Transverse colon (tissue), 4 donors: ENCODE measurements around the gene ZNF207. TPM values are rescaled to one million over a fixed set of nuclear protein-coding genes. Genes with fewer than 3 reads are reported as not detected.
A peak's percentile ranks its signal among the peaks of the same experiment; 100 is the strongest.

Experiments used
- DNase-seq: peaks from one replicate; pipeline ENCODE4 v3.0.0-alpha.2; 2019
- H3K27ac ChIP-seq, 4 donors: fragments of 200-600 bp; sonication (generic); 2 replicates each; pipeline ENCODE4 v1.5.1; 2016 to 2018; ENCODE audit warnings: inconsistent platforms in 4 of 4
- H3K27me3 ChIP-seq: fragments of 200-600 bp; sonication (generic); 2 replicates; pipeline ENCODE4 v1.5.1; 2017; ENCODE audit warnings: inconsistent platforms
- H3K36me3 ChIP-seq, 4 donors: fragments of 200-600 bp; sonication (generic); 2 replicates each; pipeline ENCODE4 v1.5.1; 2017 to 2019; ENCODE audit warnings: inconsistent platforms in 4 of 4
- H3K4me1 ChIP-seq, 4 donors: fragments of 200-600 bp; sonication (generic); 2 replicates each; pipeline ENCODE4 v1.5.1; 2017 to 2020; ENCODE audit warnings: inconsistent platforms in 4 of 4
- H3K4me3 ChIP-seq, 4 donors: fragments of 200-600 bp; sonication (generic); 1 replicate in 1 of 4; 2 replicates in 3 of 4; pipeline versions ENCODE4 v1.5.1 to v1.6.1; 2017 to 2019; ENCODE audit warnings: inconsistent platforms in 4 of 4
- H3K9me3 ChIP-seq, 2 donors: fragments of 200-600 bp; sonication (generic); 2 replicates each; pipeline ENCODE4 v1.5.1; 2017 to 2019; ENCODE audit warnings: inconsistent platforms in 2 of 2
- EP300 ChIP-seq: sonication (generic); formaldehyde crosslinking; IDR thresholded peaks from one replicate; pipeline ENCODE4 v1.6.1; 2017; ENCODE audit warnings: antibody characterized with exemption, low read depth
- POLR2A ChIP-seq: fragments of 450-650 bp; IDR thresholded peaks from one replicate; pipeline ENCODE4 v1.6.1; 2016; ENCODE audit warnings: antibody characterized with exemption, mild to moderate bottlenecking, moderate library complexity
- POLR2AphosphoS5 ChIP-seq, 3 donors: sonication (generic); formaldehyde crosslinking; IDR thresholded peaks; one replicate each; pipeline ENCODE4 v1.6.1; 2016; ENCODE audit warnings: antibody characterized with exemption in 3 of 3
- WGBS, 2 donors: methylation state at CpG; one replicate each; pipeline ENCODE4 v1.1.5; 2018; ENCODE audit warnings: low coverage in 1 of 2; 5-methylcytosine and 5-hydroxymethylcytosine counted together
- in situ Hi-C, 4 donors: fragments of 200-750 bp; cut with MboI; loops; one replicate each; pipeline versions ENCODE4 v1.15.0 to v1.15.1; 2017; ENCODE audit warnings: low sequenced_read_pairs in 3 of 4, low pct_ligation_motif_present in 1 of 4, low pct_unique_long_range_greater_than_20kb in 1 of 4
- intact Hi-C: fragments of 100-400 bp; cut with DNase I; formaldehyde crosslinking; loops from one replicate; pipeline ENCODE4 v1.15.1; 2023; ENCODE audit warnings: low total_unique reads
- total RNA-seq, 4 donors: library from RNA; depleted of rRNA; stranded (reverse); fragments of >200 nt; gene quantifications; one replicate each; pipeline ENCODE4 v1.1.0, GENCODE V29; 2016
- TF ChIP-seq, protein P1 (sequence below), 5 experiments: fragments of 200-600 bp in 3 of 5; fragments of 450-650 bp in 2 of 5; sonication (generic) in 3 of 5; IDR thresholded peaks; 1 replicate in 2 of 5; 2 replicates in 3 of 5; pipeline ENCODE4 v1.5.1; 2016 to 2017; ENCODE audit warnings: antibody characterized with exemption in 5 of 5, inconsistent platforms in 3 of 5, mild to moderate bottlenecking in 2 of 5, moderate library complexity in 1 of 5

The ZNF207 gene
- total RNA-seq, 4 donors from 2014 or later = 78.9 to 203 (median 139) TPM

DNA sequence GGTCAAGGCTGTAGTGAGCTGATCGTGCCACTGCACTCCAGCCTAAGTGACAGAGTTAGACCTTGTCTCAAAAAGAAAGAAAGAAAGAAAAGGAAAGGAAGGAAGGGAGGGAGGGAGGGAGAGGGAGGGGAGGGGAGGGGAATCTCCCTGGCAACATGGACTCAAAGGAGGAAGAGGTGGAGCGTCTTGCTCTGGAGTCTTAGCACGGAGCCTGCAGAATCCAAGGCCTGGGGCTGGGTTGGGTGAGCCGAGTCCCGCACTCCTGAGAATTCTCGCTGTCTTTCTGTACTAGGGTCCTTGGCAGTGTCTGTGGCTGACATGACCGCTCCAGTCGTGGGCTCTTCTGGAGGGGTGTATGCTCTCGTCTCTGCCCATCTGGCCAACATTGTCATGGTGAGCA is 44.9 kb upstream of the ZNF207 start:
- no peak for DNase-seq
- no peaks in the 10 kb centered on the region for H3K36me3 ChIP-seq
- TF ChIP-seq POLR2A (no peak), EP300 (no peak), POLR2AphosphoS5 (IDR thresholded peaks at IDR 0.05) (no peak)
- TF ChIP-seq, protein P1, sequence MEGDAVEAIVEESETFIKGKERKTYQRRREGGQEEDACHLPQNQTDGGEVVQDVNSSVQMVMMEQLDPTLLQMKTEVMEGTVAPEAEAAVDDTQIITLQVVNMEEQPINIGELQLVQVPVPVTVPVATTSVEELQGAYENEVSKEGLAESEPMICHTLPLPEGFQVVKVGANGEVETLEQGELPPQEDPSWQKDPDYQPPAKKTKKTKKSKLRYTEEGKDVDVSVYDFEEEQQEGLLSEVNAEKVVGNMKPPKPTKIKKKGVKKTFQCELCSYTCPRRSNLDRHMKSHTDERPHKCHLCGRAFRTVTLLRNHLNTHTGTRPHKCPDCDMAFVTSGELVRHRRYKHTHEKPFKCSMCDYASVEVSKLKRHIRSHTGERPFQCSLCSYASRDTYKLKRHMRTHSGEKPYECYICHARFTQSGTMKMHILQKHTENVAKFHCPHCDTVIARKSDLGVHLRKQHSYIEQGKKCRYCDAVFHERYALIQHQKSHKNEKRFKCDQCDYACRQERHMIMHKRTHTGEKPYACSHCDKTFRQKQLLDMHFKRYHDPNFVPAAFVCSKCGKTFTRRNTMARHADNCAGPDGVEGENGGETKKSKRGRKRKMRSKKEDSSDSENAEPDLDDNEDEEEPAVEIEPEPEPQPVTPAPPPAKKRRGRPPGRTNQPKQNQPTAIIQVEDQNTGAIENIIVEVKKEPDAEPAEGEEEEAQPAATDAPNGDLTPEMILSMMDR (IDR thresholded peaks at IDR 0.05) = no peak
- H3K27ac ChIP-seq = no peak overlapping the region
- WGBS, 2 donors = 80 to 100% methylated on average over 1 to 9 of the region's 9 CpGs
- intact Hi-C loops (no loop called here), in situ Hi-C loops (no loop called here)
- no peaks in the 10 kb centered on the region for H3K9me3 ChIP-seq
- no peaks in the 10 kb centered on the region for H3K4me1 ChIP-seq
- H3K4me3 ChIP-seq = no peak overlapping the region
- H3K27me3 ChIP-seq = no peaks in the 10 kb centered on the region

GRCh38 chr17:32307658-32308057 is 42.3 kb upstream of the ZNF207 start:
- in situ Hi-C loops (no loop called here), intact Hi-C loops (no loop called here)
- peaks cover 0 to 6% (median 0%) of the 10 kb centered on the region in 4 donors for H3K4me1 ChIP-seq
- no peaks in the 10 kb centered on the region for H3K36me3 ChIP-seq
- no peaks in the 10 kb centered on the region for H3K9me3 ChIP-seq
- WGBS, 2 donors = 75 to 95% methylated on average over 3 to 4 of the region's 4 CpGs
- H3K4me3 ChIP-seq = no peak overlapping the region
- H3K27ac ChIP-seq = no peak overlapping the region
- TF ChIP-seq POLR2A = no peak
- no peak for TF ChIP-seq EP300
- TF ChIP-seq, protein P1 (IDR thresholded peaks at IDR 0.05) = no peak
- TF ChIP-seq POLR2AphosphoS5 (IDR thresholded peaks at IDR 0.05) = no peak
- no peak for DNase-seq
- peaks cover 4% of the 10 kb centered on the region for H3K27me3 ChIP-seq

- WGBS, 2 donors = 24 to 42% methylated on average over 9 of the region's 9 CpGs
- in situ Hi-C loops = no loop called here
- H3K27ac ChIP-seq = peak overlapping the region in 1 of 4 donors; percentile 28
- DNase-seq = no peak
- H3K4me3 ChIP-seq = no peak overlapping the region
- H3K4me1 ChIP-seq = peaks cover 0 to 6% (median 0%) of the 10 kb centered on the region in 4 donors
- TF ChIP-seq, protein P1 (IDR thresholded peaks at IDR 0.05) = no peak
- TF ChIP-seq POLR2A (no peak), POLR2AphosphoS5 (IDR thresholded peaks at IDR 0.05) (no peak)
- no peaks in the 10 kb centered on the region for H3K36me3 ChIP-seq
- intact Hi-C loops = no loop called here
- H3K27me3 ChIP-seq = peaks cover 4% of the 10 kb centered on the region
- H3K9me3 ChIP-seq = no peaks in the 10 kb centered on the region
Measured at GRCh38 chr17:32311028-32311536, 38.9 kb upstream of the ZNF207 start.

GRCh38 chr17:32314636-32315035 is 35.3 kb upstream of the ZNF207 start:
- H3K36me3 ChIP-seq = no peaks in the 10 kb centered on the region
- intact Hi-C loops (no loop called here), in situ Hi-C loops (loop anchor here in 2 of 4 donors (5.0 kb wide), 1 partner anchor 57 kb away; no protein-coding TSS in a partner anchor)

More at GRCh38 chr17:32314636-32315035, 35.3 kb upstream of the ZNF207 start:
- TF ChIP-seq, protein P1 (IDR thresholded peaks at IDR 0.05) = no peak
- TF ChIP-seq EP300 = no peak
- 86% methylated on average over 9 of the region's 9 CpGs; no CpG with 5 or more reads in 1 of the 2 donors for WGBS, 2 donors
- peaks cover 4% of the 10 kb centered on the region for H3K27me3 ChIP-seq
- H3K4me3 ChIP-seq = no peak overlapping the region
- no peak overlapping the region for H3K27ac ChIP-seq
- H3K4me1 ChIP-seq = peaks cover 0 to 6% (median 0%) of the 10 kb centered on the region in 4 donors
- H3K9me3 ChIP-seq = no peaks in the 10 kb centered on the region
- no peak for DNase-seq
